CD8-positive, alpha-beta memory T cell (primary cell): ENCODE data around the gene LRTM1. TPM values are rescaled to one million over a fixed set of nuclear protein-coding genes. Genes with fewer than 3 reads are reported as not detected.

Source experiments
- CTCF ChIA-PET: fragments of 350-600 bp; sonication (Branson Sonifier 250); formaldehyde crosslinking; loops from one replicate; lab custom pipeline; 2021; ENCODE audit warnings: antibody characterized with exemption; lab: Charles Lee
- POLR2A ChIA-PET: fragments of 350-600 bp; sonication (Branson Sonifier 250); formaldehyde crosslinking; loops from one replicate; lab custom pipeline; 2021; ENCODE audit warnings: antibody characterized with exemption; lab: Charles Lee
- DNase-seq, 5 donors: peaks; one replicate each; pipeline versions ENCODE4 v3.0.0 to v3.0.0-alpha.2; 2020 to 2022; ENCODE audit warnings: mixed read lengths in 1 of 5
- H3K27ac ChIP-seq: one replicate; pipeline ENCODE4 v1.7.0; 2013; ENCODE audit warnings: low read depth, mild to moderate bottlenecking, low read length, moderate library complexity
- H3K27me3 ChIP-seq: 2 replicates; pipeline ENCODE4 v1.7.0; 2013; ENCODE audit warnings: low read length, mild to moderate bottlenecking; ENCODE audit not compliant: insufficient read depth, poor library complexity, severe bottlenecking
- H3K36me3 ChIP-seq: 2 replicates; pipeline ENCODE4 v1.7.0; 2013; ENCODE audit warnings: mild to moderate bottlenecking, low read length, moderate library complexity; ENCODE audit not compliant: insufficient read depth
- H3K4me1 ChIP-seq: 2 replicates; pipeline ENCODE4 v1.7.0; 2013; ENCODE audit warnings: mild to moderate bottlenecking, low read length, moderate library complexity; ENCODE audit not compliant: insufficient read depth
- H3K4me3 ChIP-seq: 2 replicates; pipeline ENCODE4 v1.7.0; 2013; ENCODE audit warnings: mild to moderate bottlenecking, low read length
- H3K9me3 ChIP-seq: 2 replicates; pipeline ENCODE4 v1.7.0; 2013; ENCODE audit warnings: mild to moderate bottlenecking, low read length
- H3K27ac Mint-ChIP-seq, 8 donors: one replicate each; pipeline ENCODE4 v1.8.0; 2020 to 2021; ENCODE audit warnings: mixed read lengths in 8 of 8, mild to moderate bottlenecking in 6 of 8, inconsistent platforms in 3 of 8, moderate library complexity in 3 of 8
- H3K27me3 Mint-ChIP-seq, 2 donors: one replicate each; pipeline ENCODE4 v1.8.0; 2020 to 2021; ENCODE audit warnings: mixed read lengths in 2 of 2, mild to moderate bottlenecking in 1 of 2, moderate library complexity in 1 of 2
- H3K36me3 Mint-ChIP-seq, 3 donors: one replicate each; pipeline ENCODE4 v1.8.0; 2020 to 2021; ENCODE audit warnings: mixed read lengths in 3 of 3, inconsistent platforms in 1 of 3, mild to moderate bottlenecking in 1 of 3
- H3K4me1 Mint-ChIP-seq, 3 donors: one replicate each; pipeline ENCODE4 v1.8.0; 2020 to 2021; ENCODE audit warnings: mixed read lengths in 3 of 3, inconsistent platforms in 1 of 3, mild to moderate bottlenecking in 1 of 3
- H3K4me3 Mint-ChIP-seq, 7 donors: one replicate each; pipeline ENCODE4 v1.8.0; 2020 to 2021; ENCODE audit warnings: mixed read lengths in 7 of 7, mild to moderate bottlenecking in 6 of 7, moderate library complexity in 4 of 7, inconsistent platforms in 2 of 7
- H3K9me3 Mint-ChIP-seq, 5 donors: one replicate each; pipeline ENCODE4 v1.8.0; 2020 to 2022; ENCODE audit warnings: mixed read lengths in 5 of 5, mild to moderate bottlenecking in 3 of 5, moderate library complexity in 2 of 5, inconsistent platforms in 1 of 5
- polyA plus RNA-seq: library from polyadenylated mRNA; unstranded; fragments of 300-500 nt; fragmentation: Illumina TruSeq; gene quantifications from one replicate; pipeline ENCODE4 v1.2.3, GENCODE V29; 2021
- total RNA-seq, 2 experiments: library from RNA; stranded (reverse); gene quantifications; one replicate each; pipeline ENCODE4 v1.2.3, GENCODE V29; 2021

LRTM1 gene
- total and polyA plus RNA-seq, 3 experiments from 2014 or later: not detected

- no peaks in the 10 kb centered on the region for H3K36me3 ChIP-seq
- no peaks in the 10 kb centered on the region for H3K9me3 ChIP-seq
- no peaks in the 10 kb centered on the region for H3K27me3 ChIP-seq
- H3K27ac Mint-ChIP-seq: no peak overlapping the region
- no peaks in the 10 kb centered on the region for H3K4me1 Mint-ChIP-seq
- H3K4me1 ChIP-seq: no peaks in the 10 kb centered on the region
- H3K27ac ChIP-seq: no peak overlapping the region
- no peaks in the 10 kb centered on the region for H3K27me3 Mint-ChIP-seq
- DNase-seq: no peak
- peaks cover 0 to 4% (median 0%) of the 10 kb centered on the region in 5 donors for H3K9me3 Mint-ChIP-seq
- CTCF ChIA-PET: no interaction called here
- no peak overlapping the region for H3K4me3 ChIP-seq
- POLR2A ChIA-PET: no interaction called here
- H3K4me3 Mint-ChIP-seq: no peak overlapping the region
- H3K36me3 Mint-ChIP-seq: peaks cover 0 to 2% (median 0%) of the 10 kb centered on the region in 3 donors
Measured at GRCh38 chr3:54954521-54954920, 26.7 kb upstream of the LRTM1 start.

- H3K4me3 Mint-ChIP-seq: no peak overlapping the region
- no peaks in the 10 kb centered on the region for H3K4me1 Mint-ChIP-seq
Measured at GRCh38 chr3:54954022-54954421, 26.2 kb upstream of the LRTM1 start.

GRCh38 chr3:54951405-54951804, 23.5 kb upstream of the LRTM1 start:
- Mint-ChIP-seq H3K9me3 (peaks cover 0 to 2% (median 0%) of the 10 kb centered on the region in 5 donors), H3K4me1 (no peaks in the 10 kb centered on the region), H3K27me3 (no peaks in the 10 kb centered on the region), H3K36me3 (peaks cover 0 to 2% (median 0%) of the 10 kb centered on the region in 3 donors), H3K27ac (no peak overlapping the region), H3K4me3 (no peak overlapping the region)
- H3K36me3 ChIP-seq: no peaks in the 10 kb centered on the region
- H3K4me3 ChIP-seq: no peak overlapping the region
- no peak overlapping the region for H3K27ac ChIP-seq
- no peaks in the 10 kb centered on the region for H3K27me3 ChIP-seq
- ChIA-PET CTCF (no interaction called here), POLR2A (no interaction called here)
- H3K9me3 ChIP-seq: no peaks in the 10 kb centered on the region
- H3K4me1 ChIP-seq: no peaks in the 10 kb centered on the region
- DNase-seq: no peak

More at GRCh38 chr3:54954022-54954421, 26.2 kb upstream of the LRTM1 start:
- no peak for DNase-seq
- ChIA-PET CTCF (no interaction called here), POLR2A (no interaction called here)
- Histone ChIP-seq H3K27ac (no peak overlapping the region), H3K36me3 (no peaks in the 10 kb centered on the region), H3K4me3 (no peak overlapping the region), H3K4me1 (no peaks in the 10 kb centered on the region), H3K9me3 (no peaks in the 10 kb centered on the region), H3K27me3 (no peaks in the 10 kb centered on the region)
- Mint-ChIP-seq H3K9me3 (peaks cover 0 to 4% (median 0%) of the 10 kb centered on the region in 5 donors), H3K36me3 (peaks cover 0 to 2% (median 0%) of the 10 kb centered on the region in 3 donors), H3K27ac (no peak overlapping the region), H3K27me3 (no peaks in the 10 kb centered on the region)

- CTCF ChIA-PET: no interaction called here
- POLR2A ChIA-PET: no interaction called here
Measured at GRCh38 chr3:54950391-54951003, 22.6 kb upstream of the LRTM1 start.

GRCh38 chr3:54949491-54950044, 21.7 kb upstream of the LRTM1 start:
- Mint-ChIP-seq H3K36me3 (peaks cover 0 to 2% (median 0%) of the 10 kb centered on the region in 3 donors), H3K4me3 (no peak overlapping the region), H3K27me3 (peaks cover 0 to 1% of the 10 kb centered on the region in 2 donors), H3K27ac (no peak overlapping the region), H3K9me3 (peaks cover 0 to 3% (median 0%) of the 10 kb centered on the region in 5 donors), H3K4me1 (no peaks in the 10 kb centered on the region)
- CTCF ChIA-PET: no interaction called here
- H3K4me3 ChIP-seq: no peak overlapping the region
- no peaks in the 10 kb centered on the region for H3K36me3 ChIP-seq
- POLR2A ChIA-PET: no interaction called here
- H3K27me3 ChIP-seq: no peaks in the 10 kb centered on the region
- H3K4me1 ChIP-seq: no peaks in the 10 kb centered on the region
- no peak for DNase-seq
- no peak overlapping the region for H3K27ac ChIP-seq
- H3K9me3 ChIP-seq: no peaks in the 10 kb centered on the region

More at GRCh38 chr3:54950391-54951003, 22.6 kb upstream of the LRTM1 start:
- no peak overlapping the region for H3K4me3 Mint-ChIP-seq
- H3K36me3 Mint-ChIP-seq: peaks cover 0 to 2% (median 0%) of the 10 kb centered on the region in 3 donors
- Histone ChIP-seq H3K9me3 (no peaks in the 10 kb centered on the region), H3K36me3 (no peaks in the 10 kb centered on the region), H3K4me3 (no peak overlapping the region), H3K4me1 (no peaks in the 10 kb centered on the region), H3K27me3 (no peaks in the 10 kb centered on the region), H3K27ac (no peak overlapping the region)
- H3K27ac Mint-ChIP-seq: no peak overlapping the region
- no peaks in the 10 kb centered on the region for H3K4me1 Mint-ChIP-seq
- H3K27me3 Mint-ChIP-seq: peaks cover 0 to 1% of the 10 kb centered on the region in 2 donors
- DNase-seq: no peak
- H3K9me3 Mint-ChIP-seq: peaks cover 0 to 3% (median 0%) of the 10 kb centered on the region in 5 donors

- peaks cover 2 to 5% (median 3%) of the 10 kb centered on the region in 5 donors for H3K9me3 Mint-ChIP-seq
- ChIA-PET POLR2A (no interaction called here), CTCF (no interaction called here)
- no peak overlapping the region for H3K4me3 ChIP-seq
- H3K36me3 Mint-ChIP-seq: no peaks in the 10 kb centered on the region
- DNase-seq: no peak
- no peaks in the 10 kb centered on the region for H3K9me3 ChIP-seq
- H3K4me3 Mint-ChIP-seq: no peak overlapping the region
- H3K27me3 ChIP-seq: no peaks in the 10 kb centered on the region
- no peak overlapping the region for H3K27ac Mint-ChIP-seq
- peaks cover 0 to 1% of the 10 kb centered on the region in 2 donors for H3K27me3 Mint-ChIP-seq
- H3K4me1 Mint-ChIP-seq: no peaks in the 10 kb centered on the region
- no peaks in the 10 kb centered on the region for H3K4me1 ChIP-seq
- H3K27ac ChIP-seq: no peak overlapping the region
- no peaks in the 10 kb centered on the region for H3K36me3 ChIP-seq
Measured at GRCh38 chr3:54941690-54942362, 14.0 kb upstream of the LRTM1 start.

GRCh38 chr3:54940971-54941370, 13.1 kb upstream of the LRTM1 start:
- ChIA-PET CTCF (no interaction called here), POLR2A (no interaction called here)
- Histone ChIP-seq H3K4me3 (no peak overlapping the region), H3K36me3 (no peaks in the 10 kb centered on the region), H3K27me3 (no peaks in the 10 kb centered on the region), H3K27ac (no peak overlapping the region), H3K4me1 (no peaks in the 10 kb centered on the region), H3K9me3 (no peaks in the 10 kb centered on the region)
- Mint-ChIP-seq H3K9me3 (peaks cover 0 to 5% (median 3%) of the 10 kb centered on the region in 5 donors), H3K4me1 (no peaks in the 10 kb centered on the region), H3K36me3 (no peaks in the 10 kb centered on the region), H3K27ac (no peak overlapping the region), H3K27me3 (no peaks in the 10 kb centered on the region), H3K4me3 (no peak overlapping the region)
- no peak for DNase-seq

- no peaks in the 10 kb centered on the region for H3K36me3 ChIP-seq
- Mint-ChIP-seq H3K36me3 (no peaks in the 10 kb centered on the region), H3K27me3 (no peaks in the 10 kb centered on the region), H3K4me1 (no peaks in the 10 kb centered on the region), H3K9me3 (peaks cover 0 to 5% (median 3%) of the 10 kb centered on the region in 5 donors), H3K4me3 (no peak overlapping the region), H3K27ac (no peak overlapping the region)
- no peaks in the 10 kb centered on the region for H3K27me3 ChIP-seq
- ChIA-PET POLR2A (no interaction called here), CTCF (no interaction called here)
- H3K9me3 ChIP-seq: no peaks in the 10 kb centered on the region
- H3K4me3 ChIP-seq: no peak overlapping the region
- DNase-seq: no peak
- H3K4me1 ChIP-seq: no peaks in the 10 kb centered on the region
- no peak overlapping the region for H3K27ac ChIP-seq
Measured at GRCh38 chr3:54939557-54940300, 11.9 kb upstream of the LRTM1 start.
